Hepatocyte (in vitro differentiated cells): ENCODE measurements around the gene DEPDC5. TPM values are rescaled to one million over a fixed set of nuclear protein-coding genes. Genes with fewer than 3 reads are reported as not detected.

Source experiments
- DNase-seq: peaks from one replicate; pipeline ENCODE4 v3.0.0-alpha.2; 2016; ENCODE audit warnings: low spot score
- H2AFZ ChIP-seq: fragments of 200-600 bp; sonication (generic); 2 replicates; pipeline ENCODE4 v1.6.0; 2016; ENCODE audit warnings: antibody characterized with exemption, mild to moderate bottlenecking
- H3K27ac ChIP-seq: fragments of 200-600 bp; sonication (generic); 2 replicates; pipeline ENCODE4 v1.5.1; 2016; ENCODE audit warnings: mild to moderate bottlenecking
- H3K27me3 ChIP-seq: fragments of 200-600 bp; sonication (generic); 2 replicates; pipeline ENCODE4 v1.6.1; 2016
- H3K36me3 ChIP-seq: fragments of 200-600 bp; sonication (generic); replicated peaks from 2 replicates; pipeline ENCODE4 v1.5.1; 2016; ENCODE audit warnings: low read depth; ENCODE audit not compliant: insufficient read depth
- H3K4me1 ChIP-seq: fragments of 200-600 bp; sonication (generic); 2 replicates; pipeline ENCODE4 v1.5.1; 2016; ENCODE audit warnings: mild to moderate bottlenecking, moderate library complexity; ENCODE audit not compliant: insufficient read depth
- H3K4me2 ChIP-seq: fragments of 200-600 bp; sonication (generic); 2 replicates; pipeline ENCODE4 v1.6.0; 2016
- H3K4me3 ChIP-seq: fragments of 200-600 bp; sonication (generic); 2 replicates; pipeline ENCODE4 v1.5.1; 2016; ENCODE audit warnings: mild to moderate bottlenecking
- H3K79me2 ChIP-seq: fragments of 200-600 bp; sonication (generic); 2 replicates; pipeline ENCODE4 v1.6.0; 2017; ENCODE audit warnings: mild to moderate bottlenecking
- H3K9me2 ChIP-seq: fragments of 200-600 bp; sonication (generic); replicated peaks from 2 replicates; pipeline ENCODE4 v1.6.0; 2017; ENCODE audit warnings: mild to moderate bottlenecking; ENCODE audit not compliant: insufficient read depth
- H3K9me3 ChIP-seq: fragments of 200-600 bp; sonication (generic); 2 replicates; pipeline ENCODE4 v1.5.1; 2016; ENCODE audit warnings: low read depth, mild to moderate bottlenecking
- H4K20me1 ChIP-seq: fragments of 200-600 bp; sonication (generic); 2 replicates; pipeline ENCODE4 v1.6.0; 2016; ENCODE audit warnings: mild to moderate bottlenecking; ENCODE audit not compliant: insufficient read depth, poor library complexity, severe bottlenecking
- EZH2 ChIP-seq: fragments of 200-600 bp; sonication (generic); IDR thresholded peaks from 2 replicates; pipeline ENCODE4 v1.6.1; 2016; ENCODE audit warnings: antibody characterized with exemption, mild to moderate bottlenecking, borderline replicate concordance
- EZH2phosphoT487 ChIP-seq: fragments of 200-600 bp; sonication (generic); IDR thresholded peaks from one replicate; pipeline ENCODE4 v1.6.1; 2018; ENCODE audit warnings: antibody characterized with exemption, mild to moderate bottlenecking, low read depth, moderate library complexity; ENCODE audit not compliant: unreplicated experiment, severe bottlenecking
- WGBS: methylation state at CpG from one replicate; pipeline ENCODE4 v1.1.6; 2016; ENCODE audit warnings: low lambda C conversion rate; ENCODE audit errors: missing lambda C conversion rate; 5-methylcytosine and 5-hydroxymethylcytosine counted together
- polyA plus RNA-seq: library from polyadenylated mRNA; unstranded; fragments of >200 nt; fragmentation: Nextera tagmentation; extraction: Ambion mirVana; gene quantifications from 2 replicates; pipeline ENCODE4 v1.2.1, GENCODE V29; 2016
- total RNA-seq: library from RNA; depleted of rRNA; stranded (reverse); fragments of >200 nt; gene quantifications from 2 replicates; pipeline ENCODE4 v1.2.3, GENCODE V29; 2014
- TF ChIP-seq, protein P1 (sequence below): fragments of 200-600 bp; sonication (generic); IDR thresholded peaks from 2 replicates; pipeline ENCODE4 v1.5.1; 2016; ENCODE audit warnings: antibody characterized with exemption, mild to moderate bottlenecking; ENCODE audit not compliant: poor library complexity

Gene DEPDC5
- total and polyA plus RNA-seq, 2 experiments from 2014 or later = 12.9 to 14.5 TPM

DNA sequence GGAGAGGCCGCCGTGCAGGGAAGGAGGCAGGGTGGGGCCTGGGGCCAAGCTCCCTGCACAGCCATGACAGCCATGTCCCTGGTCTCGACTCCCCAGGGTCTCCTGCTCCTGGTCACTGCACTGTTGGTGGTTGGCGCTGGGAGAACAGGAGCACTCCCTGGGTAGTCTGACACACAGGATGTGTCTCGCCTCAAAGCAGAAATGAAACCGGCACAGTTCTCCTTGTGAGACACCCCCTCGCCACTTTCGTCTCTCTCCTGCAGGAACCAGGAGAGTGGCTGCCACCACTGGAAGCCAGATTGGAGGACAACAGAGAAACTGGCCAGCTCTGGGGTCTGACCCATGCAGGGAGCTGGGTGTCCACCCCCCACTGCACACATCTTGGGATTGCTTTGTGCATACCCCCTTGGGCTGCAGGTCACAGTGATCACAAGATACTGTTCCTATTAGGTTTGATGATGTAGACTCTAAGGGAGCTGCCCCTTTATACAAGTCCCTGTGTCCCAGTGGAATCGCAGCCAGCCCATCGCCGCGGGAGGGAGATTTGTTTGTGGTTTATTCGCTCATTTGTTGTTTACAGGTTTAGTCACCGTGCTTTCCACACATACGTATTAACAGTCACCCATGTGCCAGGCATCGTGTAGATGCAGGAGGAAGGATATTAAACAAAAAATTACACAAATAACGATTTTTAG, 163.6 kb downstream of the DEPDC5 start:
- Histone ChIP-seq H3K4me3 (no peak overlapping the region), H3K79me2 (no peaks in the 10 kb centered on the region), H3K9me3 (no peaks in the 10 kb centered on the region), H2AFZ (no peak overlapping the region), H3K4me1 (peaks cover 3% of the 10 kb centered on the region), H4K20me1 (no peaks in the 10 kb centered on the region), H3K27me3 (no peaks in the 10 kb centered on the region), H3K9me2 (no peaks in the 10 kb centered on the region), H3K4me2 (no peak overlapping the region), H3K36me3 (no peaks in the 10 kb centered on the region), H3K27ac (no peak overlapping the region)
- WGBS = 90% methylated on average over 17 of the region's 17 CpGs
- no peak for DNase-seq
- TF ChIP-seq, protein P1, sequence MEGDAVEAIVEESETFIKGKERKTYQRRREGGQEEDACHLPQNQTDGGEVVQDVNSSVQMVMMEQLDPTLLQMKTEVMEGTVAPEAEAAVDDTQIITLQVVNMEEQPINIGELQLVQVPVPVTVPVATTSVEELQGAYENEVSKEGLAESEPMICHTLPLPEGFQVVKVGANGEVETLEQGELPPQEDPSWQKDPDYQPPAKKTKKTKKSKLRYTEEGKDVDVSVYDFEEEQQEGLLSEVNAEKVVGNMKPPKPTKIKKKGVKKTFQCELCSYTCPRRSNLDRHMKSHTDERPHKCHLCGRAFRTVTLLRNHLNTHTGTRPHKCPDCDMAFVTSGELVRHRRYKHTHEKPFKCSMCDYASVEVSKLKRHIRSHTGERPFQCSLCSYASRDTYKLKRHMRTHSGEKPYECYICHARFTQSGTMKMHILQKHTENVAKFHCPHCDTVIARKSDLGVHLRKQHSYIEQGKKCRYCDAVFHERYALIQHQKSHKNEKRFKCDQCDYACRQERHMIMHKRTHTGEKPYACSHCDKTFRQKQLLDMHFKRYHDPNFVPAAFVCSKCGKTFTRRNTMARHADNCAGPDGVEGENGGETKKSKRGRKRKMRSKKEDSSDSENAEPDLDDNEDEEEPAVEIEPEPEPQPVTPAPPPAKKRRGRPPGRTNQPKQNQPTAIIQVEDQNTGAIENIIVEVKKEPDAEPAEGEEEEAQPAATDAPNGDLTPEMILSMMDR = no peak
- no peak for TF ChIP-seq EZH2phosphoT487
- TF ChIP-seq EZH2 = no peak

DNA sequence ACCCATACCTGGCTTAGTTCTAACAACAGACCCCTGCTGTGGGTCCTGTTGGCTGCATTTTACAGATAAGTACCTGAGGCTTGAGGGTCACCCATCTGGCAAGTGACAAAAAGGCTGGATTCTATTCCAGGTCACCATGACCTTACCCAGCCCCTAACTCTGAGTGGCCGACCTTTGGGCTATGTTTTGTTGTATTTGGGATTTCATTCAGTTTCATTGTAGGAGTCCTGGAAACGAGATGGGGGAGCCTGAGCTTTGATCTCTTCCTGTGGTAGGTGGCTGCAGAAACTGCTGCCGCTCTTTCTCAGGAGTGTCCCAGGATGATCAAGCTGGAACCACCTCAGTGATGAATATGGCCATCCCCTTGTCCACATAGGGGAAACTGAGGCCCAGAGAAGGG, 165.9 kb downstream of the DEPDC5 start:
- H3K27ac ChIP-seq = no peak overlapping the region
- H3K9me3 ChIP-seq = no peaks in the 10 kb centered on the region
- no peak overlapping the region for H3K4me3 ChIP-seq
- no peaks in the 10 kb centered on the region for H3K4me1 ChIP-seq
- no peaks in the 10 kb centered on the region for H3K36me3 ChIP-seq
- H3K79me2 ChIP-seq = no peaks in the 10 kb centered on the region
- H3K9me2 ChIP-seq = no peaks in the 10 kb centered on the region
- no peak for DNase-seq
- H2AFZ ChIP-seq = no peak overlapping the region
- H3K4me2 ChIP-seq = no peak overlapping the region
- no peaks in the 10 kb centered on the region for H3K27me3 ChIP-seq
- 55% methylated on average over 3 of the region's 3 CpGs for WGBS
- TF ChIP-seq, protein P1 = no peak
- no peak for TF ChIP-seq EZH2
- TF ChIP-seq EZH2phosphoT487 = no peak
- H4K20me1 ChIP-seq = no peaks in the 10 kb centered on the region

DNA sequence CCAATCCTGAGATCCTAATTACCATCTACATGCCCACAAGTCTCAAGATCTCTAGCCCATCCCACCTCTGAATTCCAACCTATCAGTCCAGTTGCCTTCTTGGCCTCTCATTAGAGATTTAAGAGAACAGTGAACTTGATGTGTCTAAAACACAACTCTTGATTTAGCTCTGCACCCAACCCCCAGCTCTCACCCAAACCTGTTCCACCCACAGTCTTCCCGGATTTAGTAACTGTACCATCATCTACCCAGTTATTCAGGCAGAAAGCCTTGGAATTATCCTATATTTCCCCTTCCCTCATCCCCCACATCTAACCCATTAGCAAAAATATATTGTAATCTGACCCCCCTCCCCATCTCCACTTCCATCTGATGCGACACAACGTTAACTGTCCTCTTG, 166.5 kb downstream of the DEPDC5 start:
- Histone ChIP-seq H3K4me1 (no peaks in the 10 kb centered on the region), H3K4me2 (no peak overlapping the region), H3K27ac (no peak overlapping the region), H3K36me3 (no peaks in the 10 kb centered on the region), H4K20me1 (no peaks in the 10 kb centered on the region), H3K27me3 (no peaks in the 10 kb centered on the region), H3K79me2 (no peaks in the 10 kb centered on the region), H3K9me3 (no peaks in the 10 kb centered on the region), H3K4me3 (no peak overlapping the region), H2AFZ (no peak overlapping the region), H3K9me2 (no peaks in the 10 kb centered on the region)
- WGBS = 92% methylated on average over 3 of the region's 3 CpGs
- DNase-seq = no peak
- TF ChIP-seq EZH2 (no peak), EZH2phosphoT487 (no peak)
- TF ChIP-seq, protein P1 = no peak
